Left ventricle myocardium inferior (tissue), 1 donor: ENCODE results near the gene OGA. TPM values are rescaled to one million over a fixed set of nuclear protein-coding genes. Genes with fewer than 3 reads are reported as not detected.
A peak's percentile ranks its signal among the peaks of the same experiment; 100 is the strongest.

Experiments used
- DNase-seq: peaks from one replicate; pipeline ENCODE4 v3.0.0-alpha.2; 2020
- H3K27ac ChIP-seq: fragments of 200-600 bp; replicated peaks from 2 replicates; pipeline ENCODE4 v1.8.0; 2021
- H3K27me3 ChIP-seq: fragments of 200-600 bp; 2 replicates; pipeline ENCODE4 v1.8.0; 2021; ENCODE audit warnings: low read depth
- H3K36me3 ChIP-seq: fragments of 200-600 bp; 2 replicates; pipeline ENCODE4 v1.8.0; 2021
- H3K4me1 ChIP-seq: fragments of 200-600 bp; 2 replicates; pipeline ENCODE4 v1.8.0; 2021
- H3K4me3 ChIP-seq: fragments of 200-600 bp; 2 replicates; pipeline ENCODE4 v1.8.0; 2021; ENCODE audit warnings: mild to moderate bottlenecking, moderate library complexity
- H3K9me3 ChIP-seq: fragments of 200-600 bp; replicated peaks from 2 replicates; pipeline ENCODE4 v1.8.0; 2021
- CTCF ChIP-seq: fragments of 200-600 bp; IDR thresholded peaks from 2 replicates; pipeline ENCODE4 v1.8.0; 2021; ENCODE audit warnings: antibody characterized with exemption, mild to moderate bottlenecking, borderline replicate concordance
- intact Hi-C: fragments of 100-400 bp; cut with micrococcal nuclease; formaldehyde crosslinking; loops from one replicate; pipeline ENCODE4 v1.11.0; 2022
- total RNA-seq: library from RNA; stranded (reverse); fragmentation: NEBNext Ultra II Directional; extraction: Animal tissue kit (Norgen Biotek cat#: 25700); gene quantifications from one replicate; pipeline ENCODE4 v1.2.1, GENCODE V29; 2021
- donor health status: DM: no; HTN: yes; CAD: no; lungs with severe emphysema.

OGA gene
- total RNA-seq, 1 donor from 2014 or later, result 96.3 TPM

DNA sequence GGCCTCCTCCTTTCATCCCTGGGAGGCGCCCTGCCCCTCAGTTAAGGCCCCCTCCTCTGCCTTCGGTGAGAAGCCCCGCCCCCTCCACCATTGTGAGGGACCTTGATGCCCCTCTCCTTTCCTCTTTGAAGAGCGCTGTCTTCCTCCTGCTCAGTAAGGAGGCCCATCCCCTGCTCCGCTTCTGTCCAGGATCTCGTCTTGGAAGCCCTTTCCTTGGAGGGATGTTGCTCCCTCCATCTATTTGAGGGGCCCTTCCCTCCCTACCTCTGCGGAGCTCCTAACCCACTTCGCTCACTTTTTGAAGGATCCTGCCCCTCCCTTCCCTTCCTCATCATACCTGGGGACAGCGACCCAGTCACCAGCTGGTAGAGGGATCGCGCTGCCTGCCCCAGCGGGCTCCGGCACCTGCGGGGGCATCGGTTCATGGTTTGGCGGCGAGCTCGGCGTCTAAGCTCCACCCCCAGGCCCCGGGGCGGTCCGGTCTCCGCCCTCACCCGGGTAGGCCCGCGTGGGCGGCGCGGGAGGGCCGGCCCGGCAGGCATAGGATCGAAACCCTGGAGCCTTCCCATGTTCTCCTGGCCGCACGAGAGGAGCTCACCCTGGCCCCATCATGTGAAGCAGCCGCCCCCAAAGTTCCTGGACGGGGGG lies 21.3 kb upstream of the OGA start:
- intact Hi-C loops, result loop anchor here (10.0 kb wide), 1 partner anchor 165 kb away; no protein-coding TSS in a partner anchor
- H3K27ac ChIP-seq, result peak overlapping the region; percentile 72

DNA sequence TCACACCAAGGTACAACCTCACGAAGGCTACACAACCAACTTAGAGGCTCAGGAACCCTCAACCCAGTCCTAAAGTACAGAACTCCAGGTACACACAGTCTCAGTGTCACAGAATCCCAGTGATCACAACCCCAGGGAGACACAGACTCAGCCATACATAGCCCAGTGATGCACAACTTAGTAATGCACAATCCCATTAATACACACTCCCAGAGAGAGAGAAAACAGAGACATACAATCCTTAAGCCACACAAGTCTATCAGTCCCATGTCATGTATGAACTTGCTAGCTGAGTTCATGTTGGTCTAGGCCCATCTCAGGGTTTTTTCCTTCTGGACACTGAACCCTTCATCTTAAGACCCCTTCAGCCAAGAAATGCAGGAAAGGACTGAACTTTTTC lies 20.8 kb upstream of the OGA start:
- Histone ChIP-seq H3K4me3 (peak overlapping the region; percentile 72), H3K4me1 (peaks cover 87% of the 10 kb centered on the region), H3K36me3 (no peaks in the 10 kb centered on the region), H3K9me3 (no peaks in the 10 kb centered on the region), H3K27me3 (no peaks in the 10 kb centered on the region), H3K27ac (peak overlapping the region; percentile 72)
- intact Hi-C loops, result no loop called here
- no peak for DNase-seq
- TF ChIP-seq CTCF, result no peak

More for the DNA sequence above, 21.3 kb upstream of the OGA start:
- Histone ChIP-seq H3K4me3 (peak overlapping the region; percentile 72), H3K9me3 (no peaks in the 10 kb centered on the region), H3K36me3 (no peaks in the 10 kb centered on the region), H3K4me1 (peaks cover 87% of the 10 kb centered on the region), H3K27me3 (no peaks in the 10 kb centered on the region)
- no peak for TF ChIP-seq CTCF
- peak; percentile 48 for DNase-seq

DNA sequence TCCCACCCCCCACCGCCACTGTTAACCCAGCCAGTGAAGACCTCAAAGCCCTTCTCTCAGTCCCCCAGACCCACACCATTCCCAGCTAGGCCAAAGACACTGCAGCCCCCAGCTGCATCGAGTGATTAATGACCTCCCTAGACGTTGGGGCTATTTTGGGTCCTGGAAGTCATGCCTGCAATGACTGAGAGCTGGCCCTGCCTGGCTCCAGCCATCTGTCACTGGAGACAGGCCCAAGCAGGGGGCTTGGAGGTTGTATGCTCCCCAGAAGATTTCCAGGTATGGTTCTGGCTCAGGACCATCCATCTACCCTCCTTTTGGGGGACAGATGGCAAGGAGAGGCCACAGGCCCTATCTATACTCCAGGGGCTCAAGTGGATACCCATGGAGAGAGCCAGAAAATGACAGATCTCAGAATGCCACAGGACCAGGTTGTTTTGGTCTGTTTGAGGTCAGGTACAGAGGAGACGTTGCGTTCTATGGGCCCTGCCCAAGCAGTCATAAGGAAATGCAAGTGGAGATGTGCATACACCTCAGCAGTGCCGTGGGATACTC lies 20.2 kb upstream of the OGA start:
- no peak for TF ChIP-seq CTCF
- Histone ChIP-seq H3K4me1 (peaks cover 91% of the 10 kb centered on the region), H3K9me3 (no peaks in the 10 kb centered on the region), H3K27me3 (no peaks in the 10 kb centered on the region), H3K36me3 (no peaks in the 10 kb centered on the region), H3K4me3 (no peak overlapping the region), H3K27ac (peak overlapping the region; percentile 72)
- DNase-seq, result no peak
- intact Hi-C loops, result no loop called here

GRCh38 chr10:101837748-101838147 lies 19.5 kb upstream of the OGA start:
- Histone ChIP-seq H3K27me3 (no peaks in the 10 kb centered on the region), H3K36me3 (no peaks in the 10 kb centered on the region), H3K9me3 (no peaks in the 10 kb centered on the region), H3K4me3 (no peak overlapping the region), H3K4me1 (peaks cover 94% of the 10 kb centered on the region), H3K27ac (peak overlapping the region; percentile 72)
- TF ChIP-seq CTCF, result no peak
- no peak for DNase-seq
- intact Hi-C loops, result no loop called here

GRCh38 chr10:101835362-101835761 lies 17.1 kb upstream of the OGA start:
- Histone ChIP-seq H3K27ac (no peak overlapping the region), H3K4me3 (no peak overlapping the region), H3K4me1 (peaks cover 97% of the 10 kb centered on the region), H3K27me3 (no peaks in the 10 kb centered on the region), H3K9me3 (no peaks in the 10 kb centered on the region), H3K36me3 (no peaks in the 10 kb centered on the region)
- DNase-seq, result no peak
- no peak for TF ChIP-seq CTCF
- intact Hi-C loops, result no loop called here
